ENCODE data around the gene HTR2C. TPM values are rescaled to one million over a fixed set of nuclear protein-coding genes. Genes with fewer than 3 reads are reported as not detected.

The HTR2C gene
- total RNA-seq, 1 experiment from 2014 or later = 1.5 TPM

DNA sequence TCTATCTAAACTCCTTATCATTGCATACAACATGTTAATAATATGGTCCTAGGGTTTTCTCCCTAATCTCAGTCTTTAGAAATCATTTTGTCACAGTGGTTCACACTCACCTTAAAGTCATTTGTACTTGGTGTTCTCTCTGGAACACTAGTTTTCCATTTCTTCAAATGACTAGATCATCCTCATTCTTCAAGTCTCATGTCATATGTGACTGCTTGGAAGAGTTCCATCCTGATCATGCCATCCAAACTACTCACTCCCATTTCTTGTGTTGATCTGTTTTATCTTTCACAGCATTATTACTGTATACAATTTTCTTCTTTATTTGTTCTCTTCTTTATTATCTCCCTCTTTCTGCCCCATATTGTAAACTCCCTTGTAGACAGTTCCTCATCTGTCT is 66.5 kb downstream of the HTR2C start:
- Histone ChIP-seq H4K20me1 (ENCODE audit: control insufficient read depth, insufficient read depth, insufficient read length) (no peaks in the 10 kb centered on the region), H3K9ac (ENCODE audit: extremely low read depth, insufficient read length, low read length) (no peak overlapping the region), H3K4me2 (ENCODE audit: insufficient read depth, insufficient read length, low read length) (no peak overlapping the region), H3K79me1 (ENCODE audit: insufficient read depth, low read depth, low read length, poor library complexity, severe bottlenecking) (no peaks in the 10 kb centered on the region), H4K5ac (ENCODE audit: insufficient read length, low read depth, low read length) (no peak overlapping the region), H2BK15ac (ENCODE audit: low read depth, low read length) (no peak overlapping the region), H2BK12ac (ENCODE audit: insufficient read length, low read depth, low read length) (no peak overlapping the region), H3K18ac (ENCODE audit: insufficient read length, low read depth, low read length) (no peak overlapping the region), H2AK5ac (ENCODE audit: insufficient read length, low read length) (no peak overlapping the region), H3K4ac (ENCODE audit: low read depth, low read length) (no peak overlapping the region), H3K9me3 (ENCODE audit: control insufficient read depth, low read depth, low read length) (no peaks in the 10 kb centered on the region), H2AFZ (ENCODE audit: low read length) (no peak overlapping the region), H4K8ac (replicated peaks; ENCODE audit: insufficient read length, low read depth, low read length) (no peak overlapping the region), H3K27me3 (ENCODE audit: insufficient read depth, low read length) (no peaks in the 10 kb centered on the region), H3K4me1 (ENCODE audit: insufficient read depth, low read length) (no peaks in the 10 kb centered on the region), H2BK20ac (ENCODE audit: low read depth, low read length, poor library complexity, severe bottlenecking) (no peak overlapping the region), H3K56ac (ENCODE audit: insufficient read length, low read depth, low read length) (no peak overlapping the region), H2BK5ac (ENCODE audit: insufficient read length, low read length) (no peak overlapping the region), H3K23ac (ENCODE audit: insufficient read length, low read depth, low read length) (no peak overlapping the region), H2BK120ac (ENCODE audit: low read depth, low read length, poor library complexity, severe bottlenecking) (no peak overlapping the region), H3K23me2 (ENCODE audit: insufficient read length, low read depth, low read length, poor library complexity, severe bottlenecking) (no peaks in the 10 kb centered on the region), H3K27ac (ENCODE audit: insufficient read length, low read depth, low read length) (no peak overlapping the region), H3K14ac (ENCODE audit: insufficient read depth, low read length) (no peak overlapping the region), H3K79me2 (ENCODE audit: insufficient read depth, low read length) (no peaks in the 10 kb centered on the region), H3T11ph (ENCODE audit: low read length) (no peak overlapping the region), H4K91ac (ENCODE audit: insufficient read length, low read depth, low read length) (no peak overlapping the region)
- Mint-ChIP-seq H3K4me3 (no peak overlapping the region), H3K36me3 (ENCODE audit: insufficient read depth in 1 of 3, low read depth in 3 of 3) (no peaks in the 10 kb centered on the region), H3K4me1 (no peaks in the 10 kb centered on the region), H3K27ac (no peak overlapping the region), H3K9me3 (no peaks in the 10 kb centered on the region), H3K27me3 (ENCODE audit: low read depth) (no peaks in the 10 kb centered on the region; the same call in 1 of the 2 replicates)
- TF ChIP-seq, protein P1, sequence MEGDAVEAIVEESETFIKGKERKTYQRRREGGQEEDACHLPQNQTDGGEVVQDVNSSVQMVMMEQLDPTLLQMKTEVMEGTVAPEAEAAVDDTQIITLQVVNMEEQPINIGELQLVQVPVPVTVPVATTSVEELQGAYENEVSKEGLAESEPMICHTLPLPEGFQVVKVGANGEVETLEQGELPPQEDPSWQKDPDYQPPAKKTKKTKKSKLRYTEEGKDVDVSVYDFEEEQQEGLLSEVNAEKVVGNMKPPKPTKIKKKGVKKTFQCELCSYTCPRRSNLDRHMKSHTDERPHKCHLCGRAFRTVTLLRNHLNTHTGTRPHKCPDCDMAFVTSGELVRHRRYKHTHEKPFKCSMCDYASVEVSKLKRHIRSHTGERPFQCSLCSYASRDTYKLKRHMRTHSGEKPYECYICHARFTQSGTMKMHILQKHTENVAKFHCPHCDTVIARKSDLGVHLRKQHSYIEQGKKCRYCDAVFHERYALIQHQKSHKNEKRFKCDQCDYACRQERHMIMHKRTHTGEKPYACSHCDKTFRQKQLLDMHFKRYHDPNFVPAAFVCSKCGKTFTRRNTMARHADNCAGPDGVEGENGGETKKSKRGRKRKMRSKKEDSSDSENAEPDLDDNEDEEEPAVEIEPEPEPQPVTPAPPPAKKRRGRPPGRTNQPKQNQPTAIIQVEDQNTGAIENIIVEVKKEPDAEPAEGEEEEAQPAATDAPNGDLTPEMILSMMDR (conservative IDR thresholded peaks at IDR 0.05) = no peak
- no peak for DNase-seq

All from H9 (cell line).